Adrenal gland (tissue), 12 donors: ENCODE data around the gene ATP5PB. TPM values are rescaled to one million over a fixed set of nuclear protein-coding genes. Genes with fewer than 3 reads are reported as not detected.

Source experiments
- DNase-seq, 7 donors: peaks; one replicate each; pipeline ENCODE4 v3.0.0-alpha.2; 2019 to 2020
- H3K27ac ChIP-seq, 5 donors: fragments of 200-600 bp; sonication (generic) in 4 of 5; 1 replicate in 3 of 5; 2 replicates in 2 of 5; pipeline versions ENCODE4 v1.5.1 to v1.8.0; 2016 to 2020; ENCODE audit warnings: mild to moderate bottlenecking in 1 of 5
- H3K27me3 ChIP-seq: fragments of 200-600 bp; 2 replicates; pipeline ENCODE4 v1.8.0; 2021
- H3K36me3 ChIP-seq, 2 donors: fragments of 200-600 bp; replicated peaks in 1 of 2; 1 replicate in 1 of 2; 2 replicates in 1 of 2; pipeline versions ENCODE4 v1.5.1 to v1.8.0; 2018 to 2022
- H3K4me1 ChIP-seq, 2 donors: fragments of 200-600 bp; replicated peaks in 1 of 2; 1 replicate in 1 of 2; 2 replicates in 1 of 2; pipeline versions ENCODE4 v1.5.1 to v1.8.0; 2018 to 2021
- H3K4me3 ChIP-seq, 4 donors: fragments of 200-600 bp; sonication (generic) in 3 of 4; one replicate each; pipeline ENCODE4 v1.5.1; 2016 to 2018
- H3K9me3 ChIP-seq, 3 donors: fragments of 200-600 bp; sonication (generic) in 1 of 3; replicated peaks in 1 of 3; 1 replicate in 2 of 3; 2 replicates in 1 of 3; pipeline versions ENCODE4 v1.5.1 to v1.8.0; 2016 to 2021
- POLR2A ChIP-seq, 2 donors: fragments of 450-650 bp; IDR thresholded peaks; one replicate each; pipeline ENCODE4 v1.6.1; 2017; ENCODE audit warnings: antibody characterized with exemption in 2 of 2, mild to moderate bottlenecking in 2 of 2, moderate library complexity in 1 of 2
- WGBS, 4 donors: extraction: QIAGEN DNeasy Blood & Tissue Kit in 2 of 4; methylation state at CpG; one replicate each; pipeline versions ENCODE4 v1.1.5 to v1.1.7; 2013 to 2017; 5-methylcytosine and 5-hydroxymethylcytosine counted together
- intact Hi-C, 2 donors: fragments of 100-400 bp; cut with DNase I; formaldehyde crosslinking; loops; one replicate each; pipeline versions ENCODE4 v1.14.1 to v1.15.0; 2022 to 2023
- polyA plus RNA-seq, 3 donors: library from polyadenylated mRNA; stranded (reverse); fragments of 200-250 nt in 2 of 3; fragments of 350-450 nt in 1 of 3; fragmentation: Illumina TruSeq in 1 of 3; extraction: RNeasy Lipid Tissue Mini Kit (QIAGEN cat#74804) in 1 of 3; gene quantifications; one replicate each; pipeline ENCODE4 v1.2.3, GENCODE V29; 2013 to 2014
- total RNA-seq, 9 donors: library from RNA; depleted of rRNA in 4 of 9; stranded (reverse); fragments of >200 nt in 4 of 9; fragments of 120-200 nt in 1 of 9; fragmentation: NEBNext Ultra II Directional in 1 of 9; extraction: Animal tissue kit (Norgen Biotek cat#: 25700) in 1 of 9; gene quantifications; one replicate each; pipeline versions ENCODE4 v1.1.0 to v1.2.4, GENCODE V29; 2013 to 2023
- TF ChIP-seq, protein P1 (sequence below), 6 experiments: fragments of 450-650 bp in 4 of 6; fragments of 200-600 bp in 2 of 6; sonication (generic) in 1 of 6; IDR thresholded peaks; 1 replicate in 5 of 6; 2 replicates in 1 of 6; pipeline versions ENCODE4 v1.5.1 to v1.8.0; 2016 to 2021; ENCODE audit warnings: antibody characterized with exemption in 6 of 6, mild to moderate bottlenecking in 2 of 6, moderate library complexity in 1 of 6
- donor health status: healthy with polysubstance abuse.
- donor health status: Bipolar disorder and iron deficiency.
- donor health status: DM: yes; HTN: yes; CAD: no.
- donor health status: DM: no; HTN: no; CAD: no.
- donor health status: DM: no; HTN: no; CAD: no.
- donor health status: DM: yes; HTN: yes; CAD: no.

ATP5PB gene
- total and polyA plus RNA-seq, 12 donors: 103 to 834 (median 245) TPM

DNA sequence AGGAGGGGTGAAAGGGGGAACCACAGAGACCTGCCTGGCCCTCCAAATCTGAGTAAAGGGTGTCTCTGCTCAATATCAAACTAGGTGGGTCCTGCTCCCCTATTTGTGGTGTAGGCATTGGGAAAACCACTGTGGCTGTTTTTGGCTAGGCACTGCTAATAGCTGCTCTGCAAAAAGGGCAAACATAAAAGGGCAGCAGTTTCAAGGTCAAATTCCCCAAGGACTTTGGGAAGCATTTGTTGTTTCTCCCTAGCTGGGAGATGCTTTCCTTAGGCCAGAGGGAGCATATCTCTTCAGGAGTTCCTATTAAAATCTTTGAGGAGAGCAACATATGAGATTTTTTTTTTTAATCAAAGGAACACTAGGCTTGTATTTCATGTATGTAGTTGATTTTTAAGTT, 26.9 kb downstream of the ATP5PB start:
- Histone ChIP-seq H3K36me3 (no peaks in the 10 kb centered on the region), H3K27ac (peak overlapping the region in 2 of 5 donors; percentile 10 to 57), H3K9me3 (no peaks in the 10 kb centered on the region), H3K4me3 (no peak overlapping the region), H3K27me3 (no peaks in the 10 kb centered on the region), H3K4me1 (peaks cover 3 to 17% of the 10 kb centered on the region in 2 donors)
- intact Hi-C loops: no loop called here
- TF ChIP-seq, protein P1, sequence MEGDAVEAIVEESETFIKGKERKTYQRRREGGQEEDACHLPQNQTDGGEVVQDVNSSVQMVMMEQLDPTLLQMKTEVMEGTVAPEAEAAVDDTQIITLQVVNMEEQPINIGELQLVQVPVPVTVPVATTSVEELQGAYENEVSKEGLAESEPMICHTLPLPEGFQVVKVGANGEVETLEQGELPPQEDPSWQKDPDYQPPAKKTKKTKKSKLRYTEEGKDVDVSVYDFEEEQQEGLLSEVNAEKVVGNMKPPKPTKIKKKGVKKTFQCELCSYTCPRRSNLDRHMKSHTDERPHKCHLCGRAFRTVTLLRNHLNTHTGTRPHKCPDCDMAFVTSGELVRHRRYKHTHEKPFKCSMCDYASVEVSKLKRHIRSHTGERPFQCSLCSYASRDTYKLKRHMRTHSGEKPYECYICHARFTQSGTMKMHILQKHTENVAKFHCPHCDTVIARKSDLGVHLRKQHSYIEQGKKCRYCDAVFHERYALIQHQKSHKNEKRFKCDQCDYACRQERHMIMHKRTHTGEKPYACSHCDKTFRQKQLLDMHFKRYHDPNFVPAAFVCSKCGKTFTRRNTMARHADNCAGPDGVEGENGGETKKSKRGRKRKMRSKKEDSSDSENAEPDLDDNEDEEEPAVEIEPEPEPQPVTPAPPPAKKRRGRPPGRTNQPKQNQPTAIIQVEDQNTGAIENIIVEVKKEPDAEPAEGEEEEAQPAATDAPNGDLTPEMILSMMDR (IDR thresholded peaks at IDR 0.05): no peak
- TF ChIP-seq POLR2A (IDR thresholded peaks at IDR 0.05): no peak
- no peak for DNase-seq

DNA sequence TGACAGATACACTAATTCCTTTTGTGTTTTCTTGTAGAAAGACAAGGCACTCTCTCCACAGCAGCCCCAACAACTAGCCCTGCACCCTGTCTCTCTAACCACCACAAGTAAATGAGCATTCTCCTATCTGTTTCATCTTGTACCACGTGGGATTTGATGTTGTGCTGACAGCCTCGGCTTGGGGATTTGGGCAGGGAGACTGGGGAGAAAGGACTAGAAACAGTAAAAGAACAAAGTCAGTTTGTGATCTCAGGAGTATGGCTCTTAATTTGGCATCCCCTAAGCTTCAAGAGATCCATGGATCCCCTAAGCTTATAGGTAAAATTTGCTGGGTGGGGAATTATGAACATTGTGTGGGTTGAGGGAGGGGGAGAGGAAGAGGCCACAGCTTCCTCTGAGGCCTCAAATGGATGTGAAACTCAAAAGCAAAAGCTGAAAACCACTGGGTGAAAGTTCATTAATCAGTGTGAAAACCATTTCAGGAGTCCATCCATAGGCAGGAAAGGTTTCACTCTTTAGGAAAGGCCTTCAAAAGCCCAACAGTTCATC, 27.6 kb downstream of the ATP5PB start:
- intact Hi-C loops: no loop called here
- no peak overlapping the region for H3K4me3 ChIP-seq
- WGBS, 4 donors: 25 to 56% (median 52%) methylated on average over 2 of the region's 2 CpGs

DNA sequence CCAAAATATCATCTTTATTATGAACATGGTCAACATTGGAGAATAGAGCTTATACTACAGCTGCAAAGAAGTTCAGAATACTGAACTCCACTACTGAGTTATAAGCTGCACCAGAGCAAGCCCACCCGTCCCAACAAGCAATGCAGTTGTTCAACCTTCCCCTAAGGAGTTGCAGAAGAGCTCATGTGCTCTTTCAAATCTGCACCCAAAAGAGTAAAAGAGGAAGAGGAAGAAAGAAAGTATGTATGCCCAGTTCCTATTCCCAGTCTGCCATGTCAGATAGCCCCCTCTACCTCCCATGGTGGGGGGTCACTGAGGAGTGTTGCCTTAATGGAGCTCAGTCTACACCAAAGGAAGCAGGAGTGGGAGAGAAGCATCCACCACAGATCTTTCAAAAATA, 31.4 kb downstream of the ATP5PB start:
- TF ChIP-seq, protein P1 (IDR thresholded peaks at IDR 0.05): no peak
- no peak for TF ChIP-seq POLR2A (IDR thresholded peaks at IDR 0.05)
- H3K27ac ChIP-seq: no peak overlapping the region
- H3K27me3 ChIP-seq: no peaks in the 10 kb centered on the region
- H3K4me3 ChIP-seq: no peak overlapping the region
- intact Hi-C loops: loop anchor here in 1 of 2 donors (5.0 kb wide), 1 partner anchor 292 kb away; no protein-coding TSS in a partner anchor
- WGBS, 4 donors: 55 to 59% (median 56%) methylated on average over 1 of the region's 1 CpG
- no peaks in the 10 kb centered on the region for H3K36me3 ChIP-seq
- peaks cover 0 to 13% of the 10 kb centered on the region in 2 donors for H3K4me1 ChIP-seq
- no peak for DNase-seq
- H3K9me3 ChIP-seq: no peaks in the 10 kb centered on the region

More for the DNA sequence above, 27.6 kb downstream of the ATP5PB start:
- Histone ChIP-seq H3K27me3 (no peaks in the 10 kb centered on the region), H3K9me3 (no peaks in the 10 kb centered on the region), H3K4me1 (peaks cover 3 to 19% of the 10 kb centered on the region in 2 donors), H3K27ac (peak overlapping the region in 2 of 5 donors; percentile 10 to 57), H3K36me3 (no peaks in the 10 kb centered on the region)
- no peak for TF ChIP-seq POLR2A (IDR thresholded peaks at IDR 0.05)
- TF ChIP-seq, protein P1 (IDR thresholded peaks at IDR 0.05): no peak
- DNase-seq: no peak

DNA sequence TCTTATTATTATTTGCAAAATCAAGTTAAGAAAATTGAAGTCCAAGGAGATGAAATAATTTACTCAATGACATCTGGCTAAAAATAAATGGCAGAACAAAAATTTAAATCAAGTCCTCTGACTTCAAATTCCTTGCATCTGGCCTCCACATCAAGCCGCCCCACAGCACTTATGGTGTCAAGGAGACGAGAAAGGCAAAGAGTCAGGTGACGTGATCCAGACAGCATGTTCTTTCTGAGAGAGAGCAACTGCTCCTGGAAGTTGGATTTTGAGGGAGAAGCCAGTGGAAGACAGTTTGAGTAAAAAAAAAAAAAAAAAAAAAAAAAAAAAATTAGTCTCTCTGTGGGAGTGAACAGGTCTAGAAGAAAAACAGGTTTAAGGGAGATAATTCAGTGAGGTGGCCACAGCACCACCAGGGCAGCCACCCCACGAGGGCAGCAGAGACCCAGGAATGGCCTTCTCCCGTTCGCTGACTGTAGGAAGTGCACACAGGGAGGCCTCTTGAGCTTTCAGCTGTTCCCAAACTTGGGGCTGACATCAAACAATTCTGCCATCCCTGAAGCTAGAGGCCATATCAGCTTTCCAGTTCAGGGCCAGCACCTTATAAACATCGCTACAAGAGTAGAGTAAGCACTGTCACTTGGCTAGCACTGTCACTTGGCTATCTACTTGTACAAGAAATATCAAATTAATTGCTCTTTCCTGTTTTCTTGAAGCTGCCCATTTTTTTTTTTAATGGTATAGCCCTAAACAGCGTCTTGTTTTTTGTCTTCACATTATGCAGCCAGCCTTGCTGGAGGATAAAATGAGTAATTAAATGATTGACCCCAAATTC, 32.3 kb downstream of the ATP5PB start:
- TF ChIP-seq, protein P1 (IDR thresholded peaks at IDR 0.05): peak; percentile 42 to 91 (median 82)
- no peak for TF ChIP-seq POLR2A (IDR thresholded peaks at IDR 0.05)
- WGBS, 4 donors: 16 to 25% (median 22%) methylated on average over 8 of the region's 8 CpGs
- Histone ChIP-seq H3K4me3 (no peak overlapping the region), H3K27me3 (no peaks in the 10 kb centered on the region), H3K27ac (peak overlapping the region in 2 of 5 donors; percentile 3 to 7), H3K9me3 (no peaks in the 10 kb centered on the region), H3K4me1 (peaks cover 0 to 5% of the 10 kb centered on the region in 2 donors), H3K36me3 (no peaks in the 10 kb centered on the region)
- peak; percentile 81 to 92 (median 85) for DNase-seq
- intact Hi-C loops: loop anchor here in 1 of 2 donors (5.0 kb wide), 1 partner anchor 291 kb away; no protein-coding TSS in a partner anchor
